CD8-positive, alpha-beta memory T cell (primary cell): ENCODE data around the gene ITGA1. TPM values are rescaled to one million over a fixed set of nuclear protein-coding genes. Genes with fewer than 3 reads are reported as not detected.
A peak's percentile ranks its signal among the peaks of the same experiment; 100 is the strongest.

Source experiments
- CTCF ChIA-PET: fragments of 350-600 bp; sonication (Branson Sonifier 250); formaldehyde crosslinking; loops from one replicate; lab custom pipeline; 2021; ENCODE audit warnings: antibody characterized with exemption; lab: Charles Lee
- POLR2A ChIA-PET: fragments of 350-600 bp; sonication (Branson Sonifier 250); formaldehyde crosslinking; loops from one replicate; lab custom pipeline; 2021; ENCODE audit warnings: antibody characterized with exemption; lab: Charles Lee
- DNase-seq, 5 donors: peaks; one replicate each; pipeline versions ENCODE4 v3.0.0 to v3.0.0-alpha.2; 2020 to 2022; ENCODE audit warnings: mixed read lengths in 1 of 5
- H3K27ac ChIP-seq: one replicate; pipeline ENCODE4 v1.7.0; 2013; ENCODE audit warnings: low read depth, mild to moderate bottlenecking, low read length, moderate library complexity
- H3K27me3 ChIP-seq: 2 replicates; pipeline ENCODE4 v1.7.0; 2013; ENCODE audit warnings: low read length, mild to moderate bottlenecking; ENCODE audit not compliant: insufficient read depth, poor library complexity, severe bottlenecking
- H3K36me3 ChIP-seq: 2 replicates; pipeline ENCODE4 v1.7.0; 2013; ENCODE audit warnings: mild to moderate bottlenecking, low read length, moderate library complexity; ENCODE audit not compliant: insufficient read depth
- H3K4me1 ChIP-seq: 2 replicates; pipeline ENCODE4 v1.7.0; 2013; ENCODE audit warnings: mild to moderate bottlenecking, low read length, moderate library complexity; ENCODE audit not compliant: insufficient read depth
- H3K4me3 ChIP-seq: 2 replicates; pipeline ENCODE4 v1.7.0; 2013; ENCODE audit warnings: mild to moderate bottlenecking, low read length
- H3K9me3 ChIP-seq: 2 replicates; pipeline ENCODE4 v1.7.0; 2013; ENCODE audit warnings: mild to moderate bottlenecking, low read length
- H3K27ac Mint-ChIP-seq, 8 donors: one replicate each; pipeline ENCODE4 v1.8.0; 2020 to 2021; ENCODE audit warnings: mixed read lengths in 8 of 8, mild to moderate bottlenecking in 6 of 8, inconsistent platforms in 3 of 8, moderate library complexity in 3 of 8
- H3K27me3 Mint-ChIP-seq, 2 donors: one replicate each; pipeline ENCODE4 v1.8.0; 2020 to 2021; ENCODE audit warnings: mixed read lengths in 2 of 2, mild to moderate bottlenecking in 1 of 2, moderate library complexity in 1 of 2
- H3K36me3 Mint-ChIP-seq, 3 donors: one replicate each; pipeline ENCODE4 v1.8.0; 2020 to 2021; ENCODE audit warnings: mixed read lengths in 3 of 3, inconsistent platforms in 1 of 3, mild to moderate bottlenecking in 1 of 3
- H3K4me1 Mint-ChIP-seq, 3 donors: one replicate each; pipeline ENCODE4 v1.8.0; 2020 to 2021; ENCODE audit warnings: mixed read lengths in 3 of 3, inconsistent platforms in 1 of 3, mild to moderate bottlenecking in 1 of 3
- H3K4me3 Mint-ChIP-seq, 7 donors: one replicate each; pipeline ENCODE4 v1.8.0; 2020 to 2021; ENCODE audit warnings: mixed read lengths in 7 of 7, mild to moderate bottlenecking in 6 of 7, moderate library complexity in 4 of 7, inconsistent platforms in 2 of 7
- H3K9me3 Mint-ChIP-seq, 5 donors: one replicate each; pipeline ENCODE4 v1.8.0; 2020 to 2022; ENCODE audit warnings: mixed read lengths in 5 of 5, mild to moderate bottlenecking in 3 of 5, moderate library complexity in 2 of 5, inconsistent platforms in 1 of 5
- polyA plus RNA-seq: library from polyadenylated mRNA; unstranded; fragments of 300-500 nt; fragmentation: Illumina TruSeq; gene quantifications from one replicate; pipeline ENCODE4 v1.2.3, GENCODE V29; 2021
- total RNA-seq, 2 experiments: library from RNA; stranded (reverse); gene quantifications; one replicate each; pipeline ENCODE4 v1.2.3, GENCODE V29; 2021

Gene ITGA1
- total and polyA plus RNA-seq, 3 experiments from 2014 or later = 16.5 to 26.3 (median 21.9) TPM

DNA sequence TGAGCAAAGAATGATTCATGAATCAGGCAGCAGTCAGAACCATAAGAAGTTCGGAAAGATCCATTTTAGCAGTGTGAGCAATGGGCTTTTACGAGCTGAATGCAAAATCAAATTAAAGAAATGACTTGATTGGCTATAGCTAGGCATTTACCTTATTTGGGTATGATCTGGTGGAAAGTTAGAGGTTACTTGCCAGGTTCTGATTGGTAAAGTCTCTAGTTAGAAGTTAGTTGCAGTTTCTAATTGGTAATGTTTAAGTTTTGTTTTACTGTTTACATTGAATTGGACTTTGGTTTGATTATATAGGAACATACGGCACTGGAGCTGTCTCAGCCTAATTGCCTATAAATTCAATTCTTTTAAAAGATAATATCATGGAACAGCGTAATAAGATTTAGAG, 97.9 kb downstream of the ITGA1 start:
- Mint-ChIP-seq H3K9me3 (no peaks in the 10 kb centered on the region), H3K27me3 (no peaks in the 10 kb centered on the region), H3K36me3 (peaks cover 0 to 33% (median 8%) of the 10 kb centered on the region in 3 donors), H3K4me1 (no peaks in the 10 kb centered on the region), H3K4me3 (no peak overlapping the region), H3K27ac (no peak overlapping the region)
- no peak overlapping the region for H3K4me3 ChIP-seq
- H3K4me1 ChIP-seq = no peaks in the 10 kb centered on the region
- H3K27me3 ChIP-seq = no peaks in the 10 kb centered on the region
- no peak overlapping the region for H3K27ac ChIP-seq
- ChIA-PET POLR2A (no interaction called here), CTCF (no interaction called here)
- H3K9me3 ChIP-seq = no peaks in the 10 kb centered on the region
- H3K36me3 ChIP-seq = no peaks in the 10 kb centered on the region
- no peak for DNase-seq

DNA sequence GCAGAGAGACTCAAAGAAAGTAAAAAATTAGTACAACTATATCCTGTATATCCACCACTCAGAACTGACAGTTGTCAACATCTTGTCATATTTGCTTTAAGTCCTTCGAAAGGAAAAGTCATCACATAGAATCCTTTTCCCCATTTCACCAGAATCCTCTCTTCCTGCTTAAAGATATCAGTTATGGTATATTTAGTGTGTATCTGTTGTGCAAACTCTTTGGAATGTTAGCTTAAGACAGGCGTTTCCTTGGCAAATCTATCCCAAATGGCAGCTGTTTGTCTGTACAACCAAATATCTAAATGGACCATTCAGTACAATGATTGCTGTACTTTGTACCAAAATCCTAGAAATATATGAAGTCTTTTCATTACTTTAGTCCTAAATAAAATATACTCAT, 98.5 kb downstream of the ITGA1 start:
- DNase-seq = no peak
- Mint-ChIP-seq H3K27me3 (no peaks in the 10 kb centered on the region), H3K4me3 (no peak overlapping the region), H3K36me3 (peaks cover 0 to 35% (median 12%) of the 10 kb centered on the region in 3 donors), H3K27ac (no peak overlapping the region), H3K9me3 (no peaks in the 10 kb centered on the region), H3K4me1 (no peaks in the 10 kb centered on the region)
- Histone ChIP-seq H3K4me3 (no peak overlapping the region), H3K27me3 (no peaks in the 10 kb centered on the region), H3K9me3 (no peaks in the 10 kb centered on the region), H3K36me3 (no peaks in the 10 kb centered on the region), H3K27ac (no peak overlapping the region), H3K4me1 (no peaks in the 10 kb centered on the region)
- CTCF ChIA-PET = no interaction called here
- POLR2A ChIA-PET = no interaction called here

- DNase-seq = no peak
- Mint-ChIP-seq H3K4me1 (no peaks in the 10 kb centered on the region), H3K36me3 (peaks cover 0 to 33% (median 10%) of the 10 kb centered on the region in 3 donors), H3K27ac (peak overlapping the region in 2 of 8 donors; percentile 13 to 37), H3K9me3 (no peaks in the 10 kb centered on the region), H3K4me3 (no peak overlapping the region), H3K27me3 (no peaks in the 10 kb centered on the region)
- no peaks in the 10 kb centered on the region for H3K36me3 ChIP-seq
- H3K9me3 ChIP-seq = no peaks in the 10 kb centered on the region
- H3K4me3 ChIP-seq = no peak overlapping the region
- ChIA-PET CTCF (no interaction called here), POLR2A (no interaction called here)
- H3K4me1 ChIP-seq = no peaks in the 10 kb centered on the region
- no peak overlapping the region for H3K27ac ChIP-seq
- no peaks in the 10 kb centered on the region for H3K27me3 ChIP-seq
Observed at GRCh38 chr5:52887066-52887465, 99.3 kb downstream of the ITGA1 start.

DNA sequence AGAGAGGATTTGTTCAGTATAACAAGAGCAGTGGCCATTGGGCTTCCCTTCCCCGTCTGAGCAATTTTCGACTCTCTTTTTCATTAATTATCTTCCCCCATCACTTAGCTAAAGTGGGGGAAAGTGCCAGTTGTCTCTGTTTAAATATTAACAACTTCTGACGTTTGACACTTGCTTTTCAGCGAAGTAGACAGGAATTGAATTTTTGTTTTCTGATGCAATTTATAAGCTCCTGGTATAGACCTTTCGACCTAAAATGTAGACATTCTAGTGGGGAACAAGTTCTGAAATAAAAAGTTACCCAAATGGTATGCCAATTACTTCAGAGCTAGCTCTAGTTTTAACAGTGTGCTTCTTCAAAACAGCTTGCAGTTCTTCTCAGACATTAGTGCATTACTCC, 100.6 kb downstream of the ITGA1 start:
- CTCF ChIA-PET = no interaction called here
- no peaks in the 10 kb centered on the region for H3K9me3 Mint-ChIP-seq
- H3K27ac Mint-ChIP-seq = no peak overlapping the region
- DNase-seq = no peak
- H3K4me1 ChIP-seq = no peaks in the 10 kb centered on the region
- no peak overlapping the region for H3K4me3 Mint-ChIP-seq
- H3K36me3 Mint-ChIP-seq = peaks cover 0 to 29% (median 10%) of the 10 kb centered on the region in 3 donors
- H3K27me3 Mint-ChIP-seq = no peaks in the 10 kb centered on the region
- no peak overlapping the region for H3K27ac ChIP-seq
- no peaks in the 10 kb centered on the region for H3K4me1 Mint-ChIP-seq
- H3K27me3 ChIP-seq = no peaks in the 10 kb centered on the region
- H3K9me3 ChIP-seq = no peaks in the 10 kb centered on the region
- H3K36me3 ChIP-seq = no peaks in the 10 kb centered on the region
- H3K4me3 ChIP-seq = no peak overlapping the region
- POLR2A ChIA-PET = no interaction called here

- Mint-ChIP-seq H3K36me3 (peaks cover 0 to 25% (median 10%) of the 10 kb centered on the region in 3 donors), H3K27me3 (no peaks in the 10 kb centered on the region), H3K27ac (peak overlapping the region in 1 of 8 donors; percentile 63), H3K4me1 (peaks cover 0 to 7% (median 3%) of the 10 kb centered on the region in 3 donors), H3K4me3 (no peak overlapping the region), H3K9me3 (no peaks in the 10 kb centered on the region)
- no peaks in the 10 kb centered on the region for H3K27me3 ChIP-seq
- POLR2A ChIA-PET = no interaction called here
- H3K36me3 ChIP-seq = no peaks in the 10 kb centered on the region
- DNase-seq = no peak
- H3K27ac ChIP-seq = no peak overlapping the region
- no peaks in the 10 kb centered on the region for H3K4me1 ChIP-seq
- no peak overlapping the region for H3K4me3 ChIP-seq
- no peaks in the 10 kb centered on the region for H3K9me3 ChIP-seq
- CTCF ChIA-PET = interaction anchor here (1.7 kb wide), 1 partner anchor 199 kb away, joined by 4 read pairs; no protein-coding TSS in a partner anchor
Observed at GRCh38 chr5:52892242-52892878, 104.6 kb downstream of the ITGA1 start.

DNA sequence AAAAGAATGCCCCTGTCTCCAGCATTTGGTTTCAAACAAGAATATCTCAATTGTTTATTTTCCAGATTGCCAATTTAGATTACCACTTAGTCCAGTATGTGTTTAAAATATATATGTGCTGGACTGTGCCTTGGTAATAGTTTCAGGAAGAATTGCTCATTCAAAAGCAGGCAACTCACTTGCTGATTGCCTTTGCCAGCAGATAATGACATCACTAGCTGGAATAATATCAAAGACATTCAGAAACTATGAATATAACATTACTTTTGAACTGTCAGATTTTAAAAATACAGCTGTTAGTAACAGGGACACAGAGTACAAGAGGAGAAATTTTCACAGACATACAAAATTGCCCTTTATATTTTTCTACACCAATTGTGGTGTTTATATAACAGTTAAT, 105.4 kb downstream of the ITGA1 start:
- ChIA-PET CTCF (interaction anchor here (1.7 kb wide), 1 partner anchor 200 kb away, joined by 4 read pairs; no protein-coding TSS in a partner anchor), POLR2A (no interaction called here)
- no peak overlapping the region for H3K27ac Mint-ChIP-seq
- H3K27me3 Mint-ChIP-seq = no peaks in the 10 kb centered on the region
- Histone ChIP-seq H3K27me3 (no peaks in the 10 kb centered on the region), H3K4me3 (no peak overlapping the region), H3K36me3 (no peaks in the 10 kb centered on the region), H3K27ac (no peak overlapping the region), H3K4me1 (no peaks in the 10 kb centered on the region), H3K9me3 (no peaks in the 10 kb centered on the region)
- H3K36me3 Mint-ChIP-seq = peaks cover 0 to 19% (median 6%) of the 10 kb centered on the region in 3 donors
- no peak for DNase-seq
- H3K4me1 Mint-ChIP-seq = peaks cover 0 to 7% (median 3%) of the 10 kb centered on the region in 3 donors
- H3K9me3 Mint-ChIP-seq = no peaks in the 10 kb centered on the region
- no peak overlapping the region for H3K4me3 Mint-ChIP-seq

DNA sequence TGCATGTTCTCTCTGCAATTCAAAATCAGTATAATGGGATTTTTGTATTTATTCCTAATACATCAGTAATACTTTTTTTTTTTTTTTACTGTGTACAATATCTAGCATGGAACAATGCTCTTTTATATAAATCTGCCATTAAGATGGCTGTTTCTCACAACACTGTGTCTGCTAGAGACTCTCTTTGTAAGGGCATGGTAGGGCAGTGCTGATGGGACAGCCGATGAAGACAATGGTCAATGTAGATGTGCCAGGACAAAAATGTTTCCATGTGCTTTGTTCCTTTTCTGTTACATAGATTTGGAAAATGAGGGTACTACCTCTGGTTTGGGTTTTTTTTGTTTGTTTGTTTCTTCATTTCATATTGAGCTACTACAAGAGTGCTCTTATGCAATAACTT, 106.1 kb downstream of the ITGA1 start:
- H3K4me1 Mint-ChIP-seq = peaks cover 0 to 7% (median 3%) of the 10 kb centered on the region in 3 donors
- H3K27ac Mint-ChIP-seq = no peak overlapping the region
- no peaks in the 10 kb centered on the region for H3K9me3 ChIP-seq
- H3K27me3 Mint-ChIP-seq = no peaks in the 10 kb centered on the region
- no peak overlapping the region for H3K27ac ChIP-seq
- no peaks in the 10 kb centered on the region for H3K36me3 ChIP-seq
- no peak for DNase-seq
- no peak overlapping the region for H3K4me3 ChIP-seq
- ChIA-PET POLR2A (no interaction called here), CTCF (interaction anchor here (1.7 kb wide), 1 partner anchor 201 kb away, joined by 4 read pairs; no protein-coding TSS in a partner anchor)
- H3K9me3 Mint-ChIP-seq = no peaks in the 10 kb centered on the region
- H3K36me3 Mint-ChIP-seq = peaks cover 0 to 17% (median 6%) of the 10 kb centered on the region in 3 donors
- H3K27me3 ChIP-seq = no peaks in the 10 kb centered on the region
- no peaks in the 10 kb centered on the region for H3K4me1 ChIP-seq
- no peak overlapping the region for H3K4me3 Mint-ChIP-seq

DNA sequence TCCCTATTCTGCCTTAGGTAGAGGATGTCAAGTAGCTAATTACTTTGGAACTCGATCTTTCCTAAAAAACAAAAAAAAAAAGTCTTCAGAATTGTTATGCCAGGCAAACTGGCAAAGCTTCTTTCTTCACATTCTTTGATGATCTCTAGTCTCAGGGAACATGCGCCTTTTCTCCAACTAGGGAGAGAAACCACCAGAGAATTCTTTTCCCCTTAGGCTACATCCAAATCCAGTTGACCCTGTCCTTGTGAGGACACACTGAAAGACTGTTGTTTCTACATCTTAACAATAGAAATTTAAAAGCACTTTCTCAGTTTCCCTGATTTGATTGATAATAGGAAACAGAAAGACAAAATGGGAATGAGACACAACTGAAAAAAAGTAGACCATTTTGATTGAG, 106.7 kb downstream of the ITGA1 start:
- H3K36me3 ChIP-seq = no peaks in the 10 kb centered on the region
- H3K9me3 ChIP-seq = no peaks in the 10 kb centered on the region
- no peak for DNase-seq
- Mint-ChIP-seq H3K27me3 (no peaks in the 10 kb centered on the region), H3K36me3 (peaks cover 0 to 20% (median 6%) of the 10 kb centered on the region in 3 donors), H3K4me3 (no peak overlapping the region), H3K9me3 (no peaks in the 10 kb centered on the region), H3K4me1 (peaks cover 0 to 7% (median 3%) of the 10 kb centered on the region in 3 donors), H3K27ac (no peak overlapping the region)
- CTCF ChIA-PET = interaction anchor here (1.7 kb wide), 1 partner anchor 201 kb away, joined by 4 read pairs; no protein-coding TSS in a partner anchor
- POLR2A ChIA-PET = no interaction called here
- H3K27me3 ChIP-seq = no peaks in the 10 kb centered on the region
- H3K4me1 ChIP-seq = no peaks in the 10 kb centered on the region
- no peak overlapping the region for H3K4me3 ChIP-seq
- no peak overlapping the region for H3K27ac ChIP-seq
